Lung (tissue), 12 donors: ENCODE data around the gene FXYD7. TPM values are rescaled to one million over a fixed set of nuclear protein-coding genes. Genes with fewer than 3 reads are reported as not detected.

ENCODE experiments used
- ATAC-seq: fragments of 200-7000 bp; cut with Tn5 transposase; one replicate; pipeline ENCODE4 v1.9.1; 2020; ENCODE audit warnings: moderate number of reproducible peaks; ENCODE audit not compliant: insufficient read depth, low FRiP score
- DNase-seq, 3 donors: peaks; one replicate each; pipeline ENCODE4 v3.0.0-alpha.2; 2013 to 2017
- H3K27ac ChIP-seq, 2 donors: one replicate each; pipeline ENCODE4 v1.5.1; 2013; ENCODE audit warnings: mild to moderate bottlenecking in 2 of 2, moderate library complexity in 2 of 2, control low read depth in 1 of 2, inconsistent platforms in 1 of 2, low read depth in 1 of 2, low read length in 1 of 2
- H3K27me3 ChIP-seq, 3 donors: one replicate each; pipeline ENCODE4 v1.5.1; 2013; ENCODE audit warnings: low read length in 2 of 3; ENCODE audit not compliant: control insufficient read depth in 3 of 3, insufficient read depth in 3 of 3
- H3K36me3 ChIP-seq, 4 donors: one replicate each; pipeline ENCODE4 v1.5.1; 2013; ENCODE audit warnings: low read length in 4 of 4, mild to moderate bottlenecking in 1 of 4, moderate library complexity in 1 of 4; ENCODE audit not compliant: control insufficient read depth in 4 of 4, insufficient read depth in 4 of 4
- H3K4me1 ChIP-seq, 5 donors: one replicate each; pipeline ENCODE4 v1.5.1; 2013; ENCODE audit warnings: low read length in 5 of 5, mild to moderate bottlenecking in 2 of 5, moderate library complexity in 1 of 5; ENCODE audit not compliant: control insufficient read depth in 5 of 5, insufficient read depth in 5 of 5
- H3K4me3 ChIP-seq: one replicate; pipeline ENCODE4 v1.5.1; 2013; ENCODE audit warnings: mild to moderate bottlenecking, control low read depth, moderate library complexity
- H3K9ac ChIP-seq, 2 donors: one replicate each; pipeline ENCODE4 v1.5.1; 2013; ENCODE audit warnings: low read length in 2 of 2, control low read depth in 1 of 2; ENCODE audit not compliant: insufficient read depth in 1 of 2
- H3K9me3 ChIP-seq, 4 donors: one replicate each; pipeline ENCODE4 v1.5.1; 2013; ENCODE audit warnings: low read length in 3 of 4, mild to moderate bottlenecking in 1 of 4, moderate library complexity in 1 of 4; ENCODE audit not compliant: control insufficient read depth in 4 of 4, insufficient read depth in 3 of 4
- CTCF ChIP-seq: IDR thresholded peaks from 2 replicates; pipeline ENCODE4 v1.5.1; 2012; ENCODE audit warnings: mild to moderate bottlenecking; ENCODE audit errors: control extremely low read depth, extremely low read depth
- WGBS, 2 donors: extraction: QIAGEN DNeasy Blood & Tissue Kit; methylation state at CpG; one replicate each; pipeline ENCODE4 v1.1.7; 2013; 5-methylcytosine and 5-hydroxymethylcytosine counted together
- polyA plus RNA-seq, 2 donors: library from polyadenylated mRNA; stranded (reverse); fragments of 200-250 nt; gene quantifications; one replicate each; pipeline ENCODE4 v1.2.1, GENCODE V29; 2013
- total RNA-seq, 2 donors: library from RNA; depleted of rRNA in 1 of 2; stranded (reverse); fragments of >200 nt in 1 of 2; gene quantifications; one replicate each; pipeline ENCODE4 v1.2.1, GENCODE V29; 2014 to 2021
- donor health status: control.
- donor health status: control.
- donor health status: Bipolar disorder and iron deficiency.
- donor health status: healthy.
- donor health status: DM: yes; HTN: yes; CAD: no.

The FXYD7 gene
- total and polyA plus RNA-seq, 4 donors, result 0.31 to 0.39 TPM; not detected in 2

- whole genome bisulfite sequencing, 2 donors, result 55 to 79% methylated on average over 2 of the region's 2 CpGs
These were observed 35.6 kb downstream of the FXYD7 start for GRCh38 chr19:35178701-35179100.

GRCh38 chr19:35179830-35180229, 36.8 kb downstream of the FXYD7 start:
- ATAC-seq, result no peak
- no peak for TF ChIP-seq CTCF
- H3K27ac ChIP-seq, result no peak overlapping the region

More at GRCh38 chr19:35178701-35179100, 35.6 kb downstream of the FXYD7 start:
- no peaks in the 10 kb centered on the region for H3K9me3 ChIP-seq
- no peak overlapping the region for H3K27ac ChIP-seq
- no peaks in the 10 kb centered on the region for H3K27me3 ChIP-seq
- no peak for TF ChIP-seq CTCF
- peaks cover 0 to 2% (median 0%) of the 10 kb centered on the region in 5 donors for H3K4me1 ChIP-seq
- DNase-seq, result no peak
- H3K36me3 ChIP-seq, result no peaks in the 10 kb centered on the region
- no peak overlapping the region for H3K4me3 ChIP-seq
- ATAC-seq, result no peak
- H3K9ac ChIP-seq, result no peak overlapping the region

GRCh38 chr19:35181387-35181786, 38.3 kb downstream of the FXYD7 start:
- no peak for TF ChIP-seq CTCF
- no peaks in the 10 kb centered on the region for H3K9me3 ChIP-seq
- DNase-seq, result no peak
- WGBS, 2 donors, result 72 to 88% methylated on average over 1 of the region's 1 CpG
- H3K27me3 ChIP-seq, result no peaks in the 10 kb centered on the region
- no peaks in the 10 kb centered on the region for H3K4me1 ChIP-seq
- H3K36me3 ChIP-seq, result no peaks in the 10 kb centered on the region
- no peak overlapping the region for H3K4me3 ChIP-seq
- H3K9ac ChIP-seq, result no peak overlapping the region
- no peak for ATAC-seq
- no peak overlapping the region for H3K27ac ChIP-seq

More at GRCh38 chr19:35179830-35180229, 36.8 kb downstream of the FXYD7 start:
- no peak for DNase-seq
- no peak overlapping the region for H3K9ac ChIP-seq
- no peak overlapping the region for H3K4me3 ChIP-seq
- peaks cover 0 to 2% (median 0%) of the 10 kb centered on the region in 5 donors for H3K4me1 ChIP-seq
- H3K27me3 ChIP-seq, result no peaks in the 10 kb centered on the region
- H3K36me3 ChIP-seq, result no peaks in the 10 kb centered on the region
- 57 to 75% methylated on average over 3 of the region's 3 CpGs for WGBS, 2 donors
- H3K9me3 ChIP-seq, result no peaks in the 10 kb centered on the region

- Histone ChIP-seq H3K4me3 (no peak overlapping the region), H3K4me1 (no peaks in the 10 kb centered on the region), H3K27me3 (no peaks in the 10 kb centered on the region), H3K9me3 (no peaks in the 10 kb centered on the region), H3K27ac (no peak overlapping the region), H3K36me3 (no peaks in the 10 kb centered on the region), H3K9ac (no peak overlapping the region)
- no peak for ATAC-seq
- TF ChIP-seq CTCF, result no peak
- DNase-seq, result no peak
- 90 to 97% methylated on average over 1 of the region's 1 CpG for WGBS, 2 donors
These were observed 41.2 kb downstream of the FXYD7 start for GRCh38 chr19:35184267-35184666.
